Osteoblast (primary cell): ENCODE measurements around the gene TNPO3. TPM values are rescaled to one million over a fixed set of nuclear protein-coding genes. Genes with fewer than 3 reads are reported as not detected.
"Not testable (repeated sequence)": the region's sequence is repeated elsewhere in the genome, so short reads cannot be mapped to it uniquely, and the experiment has no call there.

Source experiments
- DNase-seq: peaks from one replicate; pipeline ENCODE4 v3.0.0; 2011; ENCODE audit warnings: low spot score, mixed read lengths; ENCODE audit not compliant: insufficient read length; ENCODE audit errors: missing footprints
- H2AFZ ChIP-seq: 2 replicates; pipeline ENCODE4 v1.6.0; 2011; ENCODE audit warnings: mild to moderate bottlenecking, low read length
- H3K27ac ChIP-seq: 2 replicates; pipeline ENCODE4 v1.5.1; 2011; ENCODE audit warnings: mild to moderate bottlenecking, low read depth, low read length, moderate library complexity
- H3K27me3 ChIP-seq: 2 replicates; pipeline ENCODE4 v1.6.0; 2012; ENCODE audit warnings: mild to moderate bottlenecking, control low read depth, inconsistent platforms, low read length, moderate library complexity; ENCODE audit not compliant: insufficient read depth
- H3K36me3 ChIP-seq: 2 replicates; pipeline ENCODE4 v1.5.1; 2011; ENCODE audit warnings: mild to moderate bottlenecking, low read length, control low read depth, moderate library complexity; ENCODE audit not compliant: insufficient read depth
- H3K4me1 ChIP-seq: 2 replicates; pipeline ENCODE4 v1.5.1; 2011; ENCODE audit warnings: mild to moderate bottlenecking, low read length, control low read depth, moderate library complexity; ENCODE audit not compliant: insufficient read depth
- H3K4me2 ChIP-seq: 2 replicates; pipeline ENCODE4 v1.6.0; 2011; ENCODE audit warnings: mild to moderate bottlenecking, low read length; ENCODE audit not compliant: insufficient read depth
- H3K4me3 ChIP-seq: fragments of 200-600 bp; sonication (generic); 3 replicates; pipeline ENCODE4 v1.5.1; 2012; ENCODE audit warnings: mild to moderate bottlenecking, low read length, inconsistent platforms; ENCODE audit not compliant: insufficient read depth
- H3K79me2 ChIP-seq: 2 replicates; pipeline ENCODE4 v1.6.0; 2012; ENCODE audit warnings: mild to moderate bottlenecking, low read length, control low read depth, inconsistent platforms; ENCODE audit not compliant: insufficient read depth
- H3K9me3 ChIP-seq: 2 replicates; pipeline ENCODE4 v1.5.1; 2011; ENCODE audit warnings: low read depth, low read length, control low read depth
- H4K20me1 ChIP-seq: 2 replicates; pipeline ENCODE4 v1.6.0; 2012; ENCODE audit warnings: mild to moderate bottlenecking, low read length, control low read depth; ENCODE audit not compliant: insufficient read depth
- CTCF ChIP-seq: IDR thresholded peaks from 2 replicates; pipeline ENCODE4 v1.5.1; 2011; ENCODE audit warnings: mild to moderate bottlenecking, low read depth, low read length, moderate library complexity; ENCODE audit errors: extremely low read depth
- total RNA-seq: library from RNA; depleted of rRNA; stranded (reverse); fragments of >200 nt; gene quantifications from 2 replicates; pipeline ENCODE4 v1.2.3, GENCODE V29; 2012

The TNPO3 gene
- total RNA-seq, 1 donor, result 56.1 TPM

DNA sequence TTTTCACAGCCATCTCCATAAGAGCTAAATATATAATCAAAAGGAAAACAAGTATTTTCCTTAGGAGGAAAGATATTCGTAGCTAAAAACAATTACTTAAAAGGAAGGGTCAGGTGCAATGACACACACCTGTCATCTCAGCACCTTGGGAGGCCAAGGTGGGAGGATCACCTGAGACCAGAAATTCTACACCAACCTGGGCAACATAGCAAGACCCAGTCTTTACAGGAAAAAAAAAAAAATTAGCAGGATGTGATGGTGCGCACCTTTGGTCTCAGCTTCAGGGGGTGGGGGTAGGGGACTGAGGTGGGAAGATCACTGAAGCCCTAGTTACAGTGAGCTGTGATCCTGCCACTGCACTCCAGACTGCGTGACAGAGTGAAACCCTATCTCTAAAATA is 11.9 kb downstream of the TNPO3 start:
- Histone ChIP-seq H3K27ac (no peak overlapping the region), H3K4me1 (peaks cover 8% of the 10 kb centered on the region), H3K27me3 (no peaks in the 10 kb centered on the region), H3K4me2 (no peak overlapping the region), H3K4me3 (no peak overlapping the region), H3K36me3 (peaks cover 5% of the 10 kb centered on the region), H2AFZ (no peak overlapping the region), H3K9me3 (no peaks in the 10 kb centered on the region), H3K79me2 (peaks cover 100% of the 10 kb centered on the region), H4K20me1 (peaks cover 42% of the 10 kb centered on the region)
- DNase-seq, result no peak
- TF ChIP-seq CTCF, result no peak

- no peak for DNase-seq
- no peaks in the 10 kb centered on the region for H3K9me3 ChIP-seq
- no peak overlapping the region for H2AFZ ChIP-seq
- H3K36me3 ChIP-seq, result peaks cover 5% of the 10 kb centered on the region
- peaks cover 99% of the 10 kb centered on the region for H3K79me2 ChIP-seq
- peak overlapping the region; percentile 10 for H3K4me2 ChIP-seq
- no peaks in the 10 kb centered on the region for H3K27me3 ChIP-seq
- H3K27ac ChIP-seq, result no peak overlapping the region
- peaks cover 40% of the 10 kb centered on the region for H4K20me1 ChIP-seq
- no peak overlapping the region for H3K4me3 ChIP-seq
- H3K4me1 ChIP-seq, result peaks cover 8% of the 10 kb centered on the region
- TF ChIP-seq CTCF, result no peak
Measured at GRCh38 chr7:129041142-129042085, 13.5 kb downstream of the TNPO3 start.

- H3K9me3 ChIP-seq, H3K36me3 ChIP-seq, H3K4me3 ChIP-seq, H2AFZ ChIP-seq, H3K4me1 ChIP-seq, DNase-seq, H3K27me3 ChIP-seq, H3K4me2 ChIP-seq, H3K27ac ChIP-seq: not testable (repeated sequence)
- peaks cover 34% of the 10 kb centered on the region for H4K20me1 ChIP-seq
- H3K79me2 ChIP-seq, result peaks cover 90% of the 10 kb centered on the region
Measured at GRCh38 chr7:129038468-129038867, 16.4 kb downstream of the TNPO3 start.

DNA sequence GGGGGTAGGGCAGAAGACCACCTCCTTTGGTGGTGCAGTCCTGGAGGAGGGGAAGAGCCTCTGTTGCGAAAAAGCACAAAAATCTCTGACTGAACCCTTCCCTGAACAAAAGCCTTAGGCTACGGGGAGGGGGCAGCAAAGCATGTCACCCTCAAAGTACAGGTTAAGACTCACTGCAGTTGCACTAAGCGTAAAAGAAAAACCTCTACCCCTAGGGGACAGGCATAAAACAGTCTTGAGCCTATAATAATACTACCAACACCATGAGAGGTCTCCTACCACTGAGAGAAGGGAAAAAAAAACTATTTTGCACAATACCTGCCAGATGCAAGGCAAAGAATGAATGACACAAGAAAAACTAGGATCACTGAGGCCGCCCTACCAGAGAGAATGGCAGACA is 17.3 kb downstream of the TNPO3 start:
- no peak for TF ChIP-seq CTCF
- no peak overlapping the region for H3K4me3 ChIP-seq
- H3K9me3 ChIP-seq, result no peaks in the 10 kb centered on the region
- H4K20me1 ChIP-seq, result peaks cover 27% of the 10 kb centered on the region
- peaks cover 10% of the 10 kb centered on the region for H3K36me3 ChIP-seq
- H3K27ac ChIP-seq, result no peak overlapping the region
- no peak overlapping the region for H2AFZ ChIP-seq
- H3K79me2 ChIP-seq, result peaks cover 90% of the 10 kb centered on the region
- peaks cover 8% of the 10 kb centered on the region for H3K4me1 ChIP-seq
- no peak for DNase-seq
- no peaks in the 10 kb centered on the region for H3K27me3 ChIP-seq
- H3K4me2 ChIP-seq, result no peak overlapping the region
